Neural cell (in vitro differentiated cells): ENCODE results near the gene RGL1. TPM values are rescaled to one million over a fixed set of nuclear protein-coding genes. Genes with fewer than 3 reads are reported as not detected.

Experiments
- H2AFZ ChIP-seq: fragments of 200-600, 300-800 bp; sonication (generic), shearing (Covaris generic); 2 replicates; pipeline ENCODE4 v1.6.0; 2014; ENCODE audit warnings: low read depth, mild to moderate bottlenecking, antibody characterized with exemption, low read length, moderate library complexity
- H3F3A ChIP-seq: fragments of 200-600 bp; shearing (Covaris generic); 2 replicates; pipeline ENCODE4 v1.6.1; 2016; ENCODE audit warnings: mild to moderate bottlenecking, moderate library complexity, mixed read lengths, antibody characterized with exemption, low read length; ENCODE audit not compliant: insufficient read depth, poor library complexity, severe bottlenecking
- H3K27ac ChIP-seq: fragments of 200-600, 300-800 bp; sonication (generic), shearing (Covaris generic); 2 replicates; pipeline ENCODE4 v1.5.1; 2014; ENCODE audit warnings: mild to moderate bottlenecking, low read length, moderate library complexity
- H3K27me3 ChIP-seq: fragments of 300-800, 200-600 bp; sonication (generic), shearing (Covaris generic); 2 replicates; pipeline ENCODE4 v1.6.0; 2014; ENCODE audit warnings: mild to moderate bottlenecking, low read depth, low read length, moderate library complexity; ENCODE audit not compliant: insufficient read depth
- H3K36me3 ChIP-seq: fragments of 300-800, 200-600 bp; sonication (generic), shearing (Covaris generic); 2 replicates; pipeline ENCODE4 v1.5.1; 2014; ENCODE audit warnings: mild to moderate bottlenecking, antibody characterized with exemption, low read length, moderate library complexity; ENCODE audit not compliant: insufficient read depth
- H3K4me2 ChIP-seq: fragments of 300-800, 200-600 bp; sonication (generic), shearing (Covaris generic); 2 replicates; pipeline ENCODE4 v1.6.0; 2014; ENCODE audit warnings: mild to moderate bottlenecking, low read length
- H3K4me3 ChIP-seq: fragments of 300-800, 200-600 bp; sonication (generic), shearing (Covaris generic); 2 replicates; pipeline ENCODE4 v1.5.1; 2014; ENCODE audit warnings: mild to moderate bottlenecking, low read length, moderate library complexity
- H3K79me2 ChIP-seq: fragments of 200-600 bp; shearing (Covaris generic); replicated peaks from 2 replicates; pipeline ENCODE4 v1.6.0; 2014; ENCODE audit warnings: mild to moderate bottlenecking, low read length, moderate library complexity; ENCODE audit not compliant: insufficient read depth
- H3K9ac ChIP-seq: fragments of 300-800, 200-600 bp; sonication (generic), shearing (Covaris generic); 2 replicates; pipeline ENCODE4 v1.6.1; 2016; ENCODE audit warnings: mild to moderate bottlenecking, low read length, mixed read lengths
- H3K9me2 ChIP-seq: fragments of 200-600 bp; shearing (Covaris generic); 2 replicates; pipeline ENCODE4 v1.6.1; 2016; ENCODE audit warnings: mild to moderate bottlenecking, low read length, mixed read lengths; ENCODE audit not compliant: insufficient read depth
- H3K9me3 ChIP-seq: fragments of 200-600, 300-800 bp; sonication (generic), shearing (Covaris generic); 2 replicates; pipeline ENCODE4 v1.6.1; 2016; ENCODE audit warnings: mild to moderate bottlenecking, mixed run types, low read length, moderate library complexity, mixed read lengths
- H4K20me1 ChIP-seq: fragments of 200-600 bp; shearing (Covaris generic); 2 replicates; pipeline ENCODE4 v1.6.1; 2016; ENCODE audit warnings: mild to moderate bottlenecking, mixed run types; ENCODE audit not compliant: insufficient read depth
- CTCF ChIP-seq: fragments of 450-650 bp; IDR thresholded peaks from 2 replicates; pipeline ENCODE4 v1.5.1; 2014; ENCODE audit warnings: antibody characterized with exemption, mild to moderate bottlenecking, moderate library complexity; ENCODE audit not compliant: poor library complexity, severe bottlenecking
- EP300 ChIP-seq: fragments of 450-650 bp; conservative IDR thresholded peaks from 2 replicates; pipeline ENCODE4 v1.6.1; 2014; ENCODE audit warnings: antibody characterized with exemption, mild to moderate bottlenecking, moderate library complexity; ENCODE audit not compliant: poor library complexity, severe bottlenecking
- EZH2 ChIP-seq: fragments of 200-600, 300-800 bp; shearing (Covaris generic), sonication (generic); IDR thresholded peaks from 2 replicates; pipeline ENCODE4 v1.6.1; 2014; ENCODE audit warnings: antibody characterized with exemption, low read length, borderline replicate concordance, mild to moderate bottlenecking; ENCODE audit not compliant: insufficient read depth, poor library complexity, severe bottlenecking
- MXI1 ChIP-seq: fragments of 450-650 bp; conservative IDR thresholded peaks from 2 replicates; pipeline ENCODE4 v1.6.1; 2014; ENCODE audit warnings: antibody characterized with exemption, mild to moderate bottlenecking; ENCODE audit not compliant: poor library complexity, severe bottlenecking
- POLR2AphosphoS5 ChIP-seq: IDR thresholded peaks from 2 replicates; pipeline ENCODE4 v1.6.1; 2012
- RAD21 ChIP-seq: fragments of 450-650 bp; conservative IDR thresholded peaks from 2 replicates; pipeline ENCODE4 v1.6.1; 2014; ENCODE audit warnings: antibody characterized with exemption, mild to moderate bottlenecking, moderate library complexity
- REST ChIP-seq: IDR thresholded peaks from 2 replicates; pipeline ENCODE4 v1.6.1; 2012; ENCODE audit warnings: borderline replicate concordance
- SMC3 ChIP-seq: fragments of 450-650 bp; conservative IDR thresholded peaks from 2 replicates; pipeline ENCODE4 v1.6.1; 2014; ENCODE audit warnings: antibody characterized with exemption, mild to moderate bottlenecking, moderate library complexity; ENCODE audit not compliant: poor library complexity
- TAF1 ChIP-seq: IDR thresholded peaks from 2 replicates; pipeline ENCODE4 v1.6.1; 2012; ENCODE audit warnings: low read depth
- polyA plus RNA-seq: library from polyadenylated mRNA; depleted of rRNA; stranded (reverse); fragments of >200 nt; gene quantifications from 2 replicates; pipeline ENCODE4 v1.2.3, GENCODE V29; 2014

The RGL1 gene
- polyA plus RNA-seq, 1 donor from 2014 or later: 14.7 TPM

GRCh38 chr1:183908079-183908478, 103.2 kb downstream of the RGL1 start:
- Histone ChIP-seq H3K9me2 (no peaks in the 10 kb centered on the region), H3K4me2 (no peak overlapping the region), H3K36me3 (no peaks in the 10 kb centered on the region), H3K27ac (no peak overlapping the region), H3K79me2 (no peaks in the 10 kb centered on the region), H2AFZ (no peak overlapping the region), H3F3A (no peaks in the 10 kb centered on the region), H3K9me3 (no peaks in the 10 kb centered on the region), H3K27me3 (no peaks in the 10 kb centered on the region), H3K9ac (no peak overlapping the region), H3K4me3 (no peak overlapping the region), H4K20me1 (no peaks in the 10 kb centered on the region)
- no peak for TF ChIP-seq POLR2AphosphoS5
- no peak for TF ChIP-seq RAD21
- TF ChIP-seq CTCF: no peak
- TF ChIP-seq REST: no peak
- TF ChIP-seq EZH2: no peak
- no peak for TF ChIP-seq MXI1
- no peak for TF ChIP-seq EP300

DNA sequence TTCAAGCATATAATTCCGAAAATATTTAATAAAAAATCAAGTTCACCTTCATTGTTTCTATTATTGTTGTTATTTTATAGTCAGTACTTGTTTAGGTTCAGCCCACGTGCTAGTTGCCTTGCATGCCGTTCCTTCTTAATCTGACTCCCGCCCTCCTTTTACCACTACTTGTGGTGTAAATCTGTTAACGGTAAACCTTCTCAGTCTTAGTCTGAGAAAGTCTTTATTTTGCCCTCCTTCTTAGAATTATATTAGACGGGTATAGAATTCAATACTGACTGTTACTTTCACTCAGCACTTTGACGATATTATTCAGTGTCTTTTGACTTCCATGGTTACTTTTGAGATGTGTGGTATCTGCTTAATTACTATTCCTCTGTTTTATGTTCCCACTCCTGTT, 104.8 kb downstream of the RGL1 start:
- no peak overlapping the region for H2AFZ ChIP-seq
- no peaks in the 10 kb centered on the region for H3K9me2 ChIP-seq
- no peak overlapping the region for H3K4me2 ChIP-seq
- no peak overlapping the region for H3K9ac ChIP-seq
- H3K79me2 ChIP-seq: no peaks in the 10 kb centered on the region
- H3K36me3 ChIP-seq: no peaks in the 10 kb centered on the region
- TF ChIP-seq TAF1 (no peak), CTCF (no peak), SMC3 (no peak), MXI1 (no peak), POLR2AphosphoS5 (no peak), REST (no peak), EZH2 (no peak), RAD21 (no peak), EP300 (no peak)
- H3K27me3 ChIP-seq: no peaks in the 10 kb centered on the region
- H3F3A ChIP-seq: no peaks in the 10 kb centered on the region
- no peak overlapping the region for H3K27ac ChIP-seq
- H3K4me3 ChIP-seq: no peak overlapping the region
- H4K20me1 ChIP-seq: no peaks in the 10 kb centered on the region
- H3K9me3 ChIP-seq: no peaks in the 10 kb centered on the region
